HepG2 (cell line): ENCODE measurements around the gene CEACAM16. TPM values are rescaled to one million over a fixed set of nuclear protein-coding genes. Genes with fewer than 3 reads are reported as not detected.
A peak's percentile ranks its signal among the peaks of the same experiment; 100 is the strongest.

Source experiments
- ATF7 ChIP-seq, 2 experiments: fragments of 450-650 bp in 1 of 2; sonication (generic) in 1 of 2; formaldehyde crosslinking in 1 of 2; IDR thresholded peaks; 2 replicates each; pipeline versions ENCODE4 v1.4.0 to v1.6.1; 2016 to 2020; ENCODE audit warnings: antibody characterized with exemption in 1 of 2, mild to moderate bottlenecking in 1 of 2, missing genetic modification reagents in 1 of 2
- CENPX ChIP-seq: sonication (generic); formaldehyde crosslinking; IDR thresholded peaks from 2 replicates; pipeline ENCODE4 v1.9.0; 2021; ENCODE audit warnings: mild to moderate bottlenecking, missing genetic modification reagents, moderate library complexity
- FOXA3 ChIP-seq: IDR thresholded peaks from 2 replicates; pipeline ENCODE4 v1.6.1; 2016; ENCODE audit warnings: missing genetic modification reagents, missing compliant biosample characterization
- FOXP4 ChIP-seq: sonication (generic); formaldehyde crosslinking; IDR thresholded peaks from 2 replicates; pipeline ENCODE4 v1.4.0; 2020; ENCODE audit warnings: missing genetic modification reagents
- ISX ChIP-seq: sonication (generic); formaldehyde crosslinking; conservative IDR thresholded peaks from 2 replicates; pipeline ENCODE4 v1.5.0; 2020; ENCODE audit warnings: missing genetic modification reagents
- KDM2A ChIP-seq: sonication (generic); formaldehyde crosslinking; IDR thresholded peaks from 2 replicates; pipeline ENCODE4 v1.4.0; 2020; ENCODE audit warnings: low read depth, missing genetic modification reagents, borderline replicate concordance
- LCORL ChIP-seq, 2 experiments: fragments of 450-650 bp in 1 of 2; sonication (generic) in 1 of 2; formaldehyde crosslinking in 1 of 2; IDR thresholded peaks; 2 replicates each; pipeline versions ENCODE4 v1.5.0 to v1.6.1; 2017 to 2020; ENCODE audit warnings: antibody characterized with exemption in 1 of 2, missing genetic modification reagents in 1 of 2
- NCOA1 ChIP-seq: sonication (generic); formaldehyde crosslinking; IDR thresholded peaks from 2 replicates; pipeline ENCODE4 v1.9.0; 2021; ENCODE audit warnings: missing genetic modification reagents
- POGZ ChIP-seq: sonication (generic); formaldehyde crosslinking; IDR thresholded peaks from 2 replicates; pipeline ENCODE4 v1.4.0; 2020; ENCODE audit warnings: mild to moderate bottlenecking, missing genetic modification reagents
- REPIN1 ChIP-seq: sonication (generic); formaldehyde crosslinking; IDR thresholded peaks from 2 replicates; pipeline ENCODE4 v1.8.0; 2022; ENCODE audit warnings: missing genetic modification reagents, low read depth, mild to moderate bottlenecking, borderline replicate concordance
- RFXAP ChIP-seq: sonication (generic); formaldehyde crosslinking; IDR thresholded peaks from 2 replicates; pipeline ENCODE4 v1.4.0; 2020; ENCODE audit warnings: missing genetic modification reagents, borderline replicate concordance
- SALL1 ChIP-seq: sonication (generic); formaldehyde crosslinking; IDR thresholded peaks from 2 replicates; pipeline ENCODE4 v1.8.0; 2022; ENCODE audit warnings: mild to moderate bottlenecking, missing genetic modification reagents
- YEATS4 ChIP-seq: sonication (generic); formaldehyde crosslinking; IDR thresholded peaks from 2 replicates; pipeline ENCODE4 v1.4.0; 2020; ENCODE audit warnings: missing genetic modification reagents, borderline replicate concordance
- ZFP91 ChIP-seq: sonication (generic); formaldehyde crosslinking; IDR thresholded peaks from 2 replicates; pipeline ENCODE4 v1.9.0; 2022; ENCODE audit warnings: missing genetic modification reagents, mild to moderate bottlenecking, borderline replicate concordance
- ZNF225 ChIP-seq: sonication (generic); formaldehyde crosslinking; IDR thresholded peaks from 2 replicates; pipeline ENCODE4 v1.4.0; 2020; ENCODE audit warnings: mild to moderate bottlenecking, missing genetic modification reagents
- ZNF431 ChIP-seq: sonication (generic); formaldehyde crosslinking; IDR thresholded peaks from 2 replicates; pipeline ENCODE4 v1.9.0; 2022; ENCODE audit warnings: missing genetic modification reagents, low read depth, mild to moderate bottlenecking, borderline replicate concordance
- ZNF713 ChIP-seq: sonication (generic); formaldehyde crosslinking; IDR thresholded peaks from 2 replicates; pipeline ENCODE4 v1.4.0; 2020; ENCODE audit warnings: mild to moderate bottlenecking, missing genetic modification reagents
- ZNF737 ChIP-seq: sonication (generic); formaldehyde crosslinking; IDR thresholded peaks from 2 replicates; pipeline ENCODE4 v1.5.0; 2020; ENCODE audit warnings: missing genetic modification reagents, mild to moderate bottlenecking, borderline replicate concordance
- polyA plus RNA-seq, 8 experiments: library from polyadenylated mRNA; depleted of rRNA in 3 of 8; stranded (reverse) in 7 of 8; unstranded in 1 of 8; fragments of >200 nt; fragmentation: Illumina TruSeq in 4 of 8; extraction: Trizol in 4 of 8; gene quantifications; 2 replicates each; pipeline versions ENCODE4 v1.2.1 to v1.2.3, GENCODE V29; 2011 to 2016; ENCODE audit warnings: low read depth in 4 of 8, missing spikeins in 1 of 8, mixed read lengths in 1 of 8; ENCODE audit not compliant: insufficient read depth in 1 of 8
- total RNA-seq, 5 experiments: library from RNA; depleted of rRNA; stranded (reverse); fragments of >200 nt; fragmentation: Illumina TruSeq; extraction: Trizol; gene quantifications; 2 replicates each; pipeline ENCODE4 v1.2.3, GENCODE V29; 2016; ENCODE audit warnings: low read depth in 1 of 5
- TF ChIP-seq, protein P1 (sequence below): sonication (generic); formaldehyde crosslinking; IDR thresholded peaks from 2 replicates; pipeline ENCODE4 v1.5.0; 2020; ENCODE audit warnings: mild to moderate bottlenecking, missing genetic modification reagents, borderline replicate concordance
- TF ChIP-seq, protein P2 (sequence below): sonication (generic); formaldehyde crosslinking; IDR thresholded peaks from 2 replicates; pipeline ENCODE4 v1.4.0; 2020; ENCODE audit warnings: missing genetic modification reagents
- TF ChIP-seq, protein P3 (sequence below): sonication (generic); formaldehyde crosslinking; IDR thresholded peaks from 2 replicates; pipeline ENCODE4 v1.4.0; 2020; ENCODE audit warnings: missing genetic modification reagents

The CEACAM16 gene
- total and polyA plus RNA-seq, 2 of the 13 experiments (the other 11 are each of a cell fraction or from before 2014, with no cell fraction given) = not detected

DNA sequence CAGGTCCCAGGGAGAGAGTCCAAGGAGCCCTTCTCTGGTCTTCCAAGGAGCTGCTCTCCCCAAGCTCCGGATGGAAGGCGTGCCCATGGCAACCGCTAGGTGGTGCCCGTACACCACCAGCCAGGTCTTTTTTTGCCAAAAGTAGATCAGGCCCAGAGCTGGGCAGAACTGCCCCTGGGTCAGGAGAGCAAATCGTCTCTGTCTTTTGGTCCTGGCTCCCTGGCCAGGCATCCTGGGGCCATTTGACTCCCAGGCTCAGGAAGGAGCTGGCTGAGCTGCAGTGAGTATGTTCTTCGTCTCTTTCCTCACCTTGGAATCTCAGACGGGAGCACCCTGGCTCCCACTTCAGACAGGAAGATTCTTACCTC lies 25.0 kb downstream of the CEACAM16 start (continued):
- TF ChIP-seq, protein P1, sequence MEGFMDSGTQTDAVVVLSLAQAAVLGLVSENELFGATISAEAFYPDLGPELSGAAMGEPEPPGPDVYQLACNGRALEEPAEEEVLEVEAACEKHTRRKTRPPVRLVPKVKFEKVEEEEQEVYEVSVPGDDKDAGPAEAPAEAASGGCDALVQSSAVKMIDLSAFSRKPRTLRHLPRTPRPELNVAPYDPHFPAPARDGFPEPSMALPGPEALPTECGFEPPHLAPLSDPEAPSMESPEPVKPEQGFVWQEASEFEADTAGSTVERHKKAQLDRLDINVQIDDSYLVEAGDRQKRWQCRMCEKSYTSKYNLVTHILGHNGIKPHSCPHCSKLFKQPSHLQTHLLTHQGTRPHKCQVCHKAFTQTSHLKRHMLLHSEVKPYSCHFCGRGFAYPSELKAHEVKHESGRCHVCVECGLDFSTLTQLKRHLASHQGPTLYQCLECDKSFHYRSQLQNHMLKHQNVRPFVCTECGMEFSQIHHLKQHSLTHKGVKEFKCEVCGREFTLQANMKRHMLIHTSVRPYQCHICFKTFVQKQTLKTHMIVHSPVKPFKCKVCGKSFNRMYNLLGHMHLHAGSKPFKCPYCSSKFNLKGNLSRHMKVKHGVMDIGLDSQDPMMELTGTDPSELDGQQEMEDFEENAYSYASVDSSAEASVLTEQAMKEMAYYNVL (CRISPR knock-in tag) = peak; percentile 66; the same call in 1 of the 2 replicates
- TF ChIP-seq ZNF431 (CRISPR knock-in tag) (no peak), ZNF737 (CRISPR knock-in tag) (no peak), YEATS4 (CRISPR knock-in tag) (no peak), ATF7 (IDR thresholded peaks at IDR 0.05) (no peak), ATF7 (CRISPR knock-in tag; IDR thresholded peaks at IDR 0.05) (no peak), ZFP91 (CRISPR knock-in tag) (peak; percentile 54; the same call in 1 of the 2 replicates), ISX (no peak), CENPX (CRISPR knock-in tag) (no peak), REPIN1 (CRISPR knock-in tag) (0 out of 2 replicates have a peak, but pooled peaks have one; percentile 43), ZNF713 (CRISPR knock-in tag) (no peak), ZNF225 (CRISPR knock-in tag) (no peak), FOXP4 (0 out of 2 replicates have a peak, but pooled peaks have one; percentile 18), NCOA1 (CRISPR knock-in tag) (no peak), POGZ (0 out of 2 replicates have a peak, but pooled peaks have one; percentile 36), KDM2A (peak; percentile 69; the same call in 1 of the 2 replicates), LCORL (IDR thresholded peaks at IDR 0.05) (no peak), LCORL (CRISPR knock-in tag; IDR thresholded peaks at IDR 0.05) (peak; percentile 98), RFXAP (CRISPR knock-in tag) (peak; percentile 44; the same call in 1 of the 2 replicates), FOXA3 (CRISPR knock-in tag) (0 out of 2 replicates have a peak, but pooled peaks have one; percentile 22), SALL1 (CRISPR knock-in tag) (peak; percentile 67)
- TF ChIP-seq, protein P2, sequence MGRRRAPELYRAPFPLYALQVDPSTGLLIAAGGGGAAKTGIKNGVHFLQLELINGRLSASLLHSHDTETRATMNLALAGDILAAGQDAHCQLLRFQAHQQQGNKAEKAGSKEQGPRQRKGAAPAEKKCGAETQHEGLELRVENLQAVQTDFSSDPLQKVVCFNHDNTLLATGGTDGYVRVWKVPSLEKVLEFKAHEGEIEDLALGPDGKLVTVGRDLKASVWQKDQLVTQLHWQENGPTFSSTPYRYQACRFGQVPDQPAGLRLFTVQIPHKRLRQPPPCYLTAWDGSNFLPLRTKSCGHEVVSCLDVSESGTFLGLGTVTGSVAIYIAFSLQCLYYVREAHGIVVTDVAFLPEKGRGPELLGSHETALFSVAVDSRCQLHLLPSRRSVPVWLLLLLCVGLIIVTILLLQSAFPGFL (CRISPR knock-in tag) = no peak
- TF ChIP-seq, protein P3, sequence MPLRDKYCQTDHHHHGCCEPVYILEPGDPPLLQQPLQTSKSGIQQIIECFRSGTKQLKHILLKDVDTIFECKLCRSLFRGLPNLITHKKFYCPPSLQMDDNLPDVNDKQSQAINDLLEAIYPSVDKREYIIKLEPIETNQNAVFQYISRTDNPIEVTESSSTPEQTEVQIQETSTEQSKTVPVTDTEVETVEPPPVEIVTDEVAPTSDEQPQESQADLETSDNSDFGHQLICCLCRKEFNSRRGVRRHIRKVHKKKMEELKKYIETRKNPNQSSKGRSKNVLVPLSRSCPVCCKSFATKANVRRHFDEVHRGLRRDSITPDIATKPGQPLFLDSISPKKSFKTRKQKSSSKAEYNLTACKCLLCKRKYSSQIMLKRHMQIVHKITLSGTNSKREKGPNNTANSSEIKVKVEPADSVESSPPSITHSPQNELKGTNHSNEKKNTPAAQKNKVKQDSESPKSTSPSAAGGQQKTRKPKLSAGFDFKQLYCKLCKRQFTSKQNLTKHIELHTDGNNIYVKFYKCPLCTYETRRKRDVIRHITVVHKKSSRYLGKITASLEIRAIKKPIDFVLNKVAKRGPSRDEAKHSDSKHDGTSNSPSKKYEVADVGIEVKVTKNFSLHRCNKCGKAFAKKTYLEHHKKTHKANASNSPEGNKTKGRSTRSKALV (CRISPR knock-in tag) = 0 out of 2 replicates have a peak, but pooled peaks have one; percentile 53
